Skeletal muscle satellite cell (primary cell): ENCODE data around the gene STAC3.

Source experiments
- H3K27me3 ChIP-seq: 2 replicates; pipeline ENCODE4 v1.7.0; 2013; ENCODE audit warnings: low read length; ENCODE audit not compliant: control insufficient read depth, insufficient read depth
- H3K36me3 ChIP-seq: 2 replicates; pipeline ENCODE4 v1.7.0; 2013; ENCODE audit warnings: mild to moderate bottlenecking, control low read depth, low read length; ENCODE audit not compliant: insufficient read depth
- H3K4me1 ChIP-seq: 2 replicates; pipeline ENCODE4 v1.7.0; 2013; ENCODE audit warnings: low read length; ENCODE audit not compliant: control insufficient read depth, insufficient read depth
- H3K4me2 ChIP-seq: 2 replicates; pipeline ENCODE4 v1.7.0; 2013; ENCODE audit warnings: mild to moderate bottlenecking, low read length
- H3K4me3 ChIP-seq: 2 replicates; pipeline ENCODE4 v1.7.0; 2013; ENCODE audit warnings: low read length
- H3K9ac ChIP-seq: 2 replicates; pipeline ENCODE4 v1.7.0; 2013; ENCODE audit warnings: mild to moderate bottlenecking, low read depth, low read length, moderate library complexity
- H3K9me3 ChIP-seq: replicated peaks from 2 replicates; pipeline ENCODE4 v1.7.0; 2013; ENCODE audit warnings: mild to moderate bottlenecking, control low read depth, low read length

Gene STAC3

DNA sequence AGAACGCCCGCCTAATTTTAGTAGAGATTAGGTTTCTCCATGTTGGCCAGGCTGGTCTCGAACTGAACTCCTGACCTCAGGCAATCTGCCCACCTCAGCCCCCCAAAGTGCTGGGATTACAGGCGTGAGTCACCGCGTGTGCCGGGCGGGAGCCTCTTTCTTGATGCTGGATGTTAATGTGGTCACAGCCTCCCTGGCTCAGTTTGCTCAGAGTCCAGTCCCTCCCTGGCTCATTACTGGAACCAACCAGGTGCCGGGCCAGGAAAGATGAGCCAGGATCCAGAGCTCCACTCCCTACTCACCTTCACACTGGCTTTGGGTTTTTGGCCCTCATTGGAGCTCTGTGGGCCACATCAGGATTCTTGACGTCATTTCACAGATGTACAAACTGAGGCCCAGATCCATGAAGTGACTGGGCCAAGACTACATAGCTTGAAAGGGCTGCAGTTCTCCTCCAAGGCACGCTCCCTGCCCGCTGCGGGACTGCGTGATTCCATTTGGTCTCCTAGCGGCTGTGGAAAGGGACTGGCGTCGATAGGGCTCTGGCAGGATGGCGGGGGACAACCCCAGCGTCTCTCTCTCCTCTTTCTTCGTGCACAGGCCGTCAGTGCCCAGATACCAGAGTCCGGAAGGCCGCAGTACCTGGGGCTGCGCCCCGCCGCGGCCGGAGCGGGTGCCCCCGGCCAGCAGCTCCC is 26.6 kb downstream of the STAC3 start:
- Histone ChIP-seq H3K27me3 (peaks cover 19% of the 10 kb centered on the region), H3K4me3 (no peak overlapping the region), H3K4me2 (no peak overlapping the region), H3K4me1 (peaks cover 7% of the 10 kb centered on the region), H3K9ac (no peak overlapping the region), H3K36me3 (no peaks in the 10 kb centered on the region), H3K9me3 (no peaks in the 10 kb centered on the region)

GRCh38 chr12:57223191-57224165 is 27.5 kb downstream of the STAC3 start:
- no peaks in the 10 kb centered on the region for H3K4me1 ChIP-seq
- no peak overlapping the region for H3K4me3 ChIP-seq
- H3K27me3 ChIP-seq, result peaks cover 26% of the 10 kb centered on the region
- no peak overlapping the region for H3K9ac ChIP-seq
- no peak overlapping the region for H3K4me2 ChIP-seq
- H3K36me3 ChIP-seq, result no peaks in the 10 kb centered on the region
- no peaks in the 10 kb centered on the region for H3K9me3 ChIP-seq

GRCh38 chr12:57222286-57223190 is 28.4 kb downstream of the STAC3 start:
- H3K4me3 ChIP-seq, result no peak overlapping the region
- H3K9me3 ChIP-seq, result no peaks in the 10 kb centered on the region
- no peak overlapping the region for H3K9ac ChIP-seq
- no peak overlapping the region for H3K4me2 ChIP-seq
- H3K27me3 ChIP-seq, result peaks cover 30% of the 10 kb centered on the region
- no peaks in the 10 kb centered on the region for H3K36me3 ChIP-seq
- no peaks in the 10 kb centered on the region for H3K4me1 ChIP-seq

DNA sequence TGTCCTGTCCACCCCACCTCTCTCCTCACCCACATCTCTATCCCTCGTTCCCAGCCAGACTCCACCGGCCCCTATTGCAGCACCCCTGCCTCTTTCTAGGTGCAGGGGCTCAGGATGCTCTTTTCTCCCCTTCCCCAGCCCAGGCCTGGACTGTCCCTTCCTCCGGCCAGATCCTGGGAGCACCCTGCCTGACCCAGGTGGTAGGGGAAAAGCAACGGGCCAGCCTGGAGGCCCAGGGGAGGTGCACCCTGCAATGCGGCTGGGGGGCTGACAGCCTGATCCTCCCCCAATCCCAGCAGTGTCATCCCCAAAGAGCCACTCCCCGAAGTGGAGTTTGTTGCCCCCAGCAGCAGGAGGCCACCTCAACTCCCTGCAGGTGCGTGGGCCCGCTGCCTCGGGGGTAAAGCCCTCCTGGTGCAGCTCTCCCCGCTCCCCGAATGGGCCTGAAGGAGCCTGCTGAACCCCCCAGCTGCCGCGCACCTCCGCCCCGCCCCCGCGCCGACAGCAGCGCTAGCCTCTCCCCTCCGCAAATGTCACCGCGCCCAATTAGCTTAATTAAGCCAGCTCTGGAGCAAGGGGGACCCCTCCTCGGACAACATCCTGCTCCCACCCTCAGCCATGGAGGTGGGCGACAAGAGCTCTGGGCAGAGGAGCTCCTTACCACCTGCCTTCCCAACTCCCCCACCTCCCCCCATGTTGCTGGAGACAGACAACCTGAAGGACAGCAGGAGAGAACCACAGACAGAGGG is 29.6 kb downstream of the STAC3 start:
- no peaks in the 10 kb centered on the region for H3K36me3 ChIP-seq
- H3K4me1 ChIP-seq, result peaks cover 7% of the 10 kb centered on the region
- no peaks in the 10 kb centered on the region for H3K9me3 ChIP-seq
- no peak overlapping the region for H3K9ac ChIP-seq
- no peak overlapping the region for H3K4me2 ChIP-seq
- peaks cover 30% of the 10 kb centered on the region for H3K27me3 ChIP-seq
- H3K4me3 ChIP-seq, result no peak overlapping the region

DNA sequence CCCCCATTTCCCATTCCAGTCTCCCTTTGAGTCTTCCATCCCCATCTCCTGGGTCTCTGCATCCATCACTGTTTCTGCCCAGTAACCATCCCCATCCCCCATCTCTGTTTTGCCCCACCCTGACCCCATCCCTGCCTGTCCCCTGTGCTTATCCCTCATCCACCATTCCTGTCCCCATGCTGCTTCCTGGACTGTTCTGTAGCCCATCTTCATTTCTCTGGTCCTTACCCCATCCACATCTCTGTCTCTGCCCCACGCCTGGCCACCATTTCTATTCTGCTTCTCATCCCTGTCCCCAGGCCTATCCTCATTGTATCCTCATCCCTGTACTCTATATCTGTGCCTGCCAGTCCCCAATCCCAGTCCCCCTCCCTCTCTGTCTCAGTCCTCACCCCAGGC is 30.2 kb downstream of the STAC3 start:
- no peak overlapping the region for H3K4me3 ChIP-seq
- no peaks in the 10 kb centered on the region for H3K36me3 ChIP-seq
- no peak overlapping the region for H3K4me2 ChIP-seq
- H3K27me3 ChIP-seq, result peaks cover 30% of the 10 kb centered on the region
- H3K9me3 ChIP-seq, result no peaks in the 10 kb centered on the region
- H3K9ac ChIP-seq, result no peak overlapping the region
- H3K4me1 ChIP-seq, result peaks cover 13% of the 10 kb centered on the region

GRCh38 chr12:57219993-57220754 is 30.8 kb downstream of the STAC3 start:
- Histone ChIP-seq H3K4me3 (no peak overlapping the region), H3K4me1 (peaks cover 19% of the 10 kb centered on the region), H3K36me3 (no peaks in the 10 kb centered on the region), H3K9ac (no peak overlapping the region), H3K4me2 (no peak overlapping the region), H3K27me3 (peaks cover 30% of the 10 kb centered on the region), H3K9me3 (no peaks in the 10 kb centered on the region)

GRCh38 chr12:57219205-57219992 is 31.6 kb downstream of the STAC3 start:
- Histone ChIP-seq H3K36me3 (no peaks in the 10 kb centered on the region), H3K9me3 (no peaks in the 10 kb centered on the region), H3K27me3 (peaks cover 30% of the 10 kb centered on the region), H3K4me2 (no peak overlapping the region), H3K4me3 (no peak overlapping the region), H3K4me1 (peaks cover 19% of the 10 kb centered on the region), H3K9ac (no peak overlapping the region)

- Histone ChIP-seq H3K9ac (no peak overlapping the region), H3K9me3 (no peaks in the 10 kb centered on the region), H3K36me3 (peaks cover 10% of the 10 kb centered on the region), H3K4me1 (peaks cover 24% of the 10 kb centered on the region), H3K27me3 (peaks cover 30% of the 10 kb centered on the region), H3K4me3 (no peak overlapping the region), H3K4me2 (no peak overlapping the region)
Measured at GRCh38 chr12:57218030-57218853, 32.7 kb downstream of the STAC3 start.
